SK-N-SH (cell line): ENCODE measurements around the gene RPS6KA2.

Source experiments
- CTCF ChIP-seq: fragments of 200-600 bp; sonication (generic); IDR thresholded peaks from 2 replicates; pipeline ENCODE4 v1.6.1; 2017; ENCODE audit warnings: antibody characterized with exemption, mild to moderate bottlenecking, moderate library complexity
- EP300 ChIP-seq, 2 experiments: IDR thresholded peaks; 2 replicates each; pipeline versions ENCODE4 v1.4.0 to v1.6.1; 2012; ENCODE audit warnings: borderline replicate concordance in 1 of 2, low read depth in 1 of 2, low read length in 1 of 2
- EZH2phosphoT487 ChIP-seq: fragments of 200-600 bp; sonication (generic); IDR thresholded peaks from 2 replicates; pipeline ENCODE4 v1.6.1; 2017; ENCODE audit warnings: low read depth, mixed run types, mild to moderate bottlenecking, antibody characterized with exemption, moderate library complexity, borderline replicate concordance
- GABPA ChIP-seq: IDR thresholded peaks from 2 replicates; pipeline ENCODE4 v1.4.0; 2012; ENCODE audit warnings: low read depth, mild to moderate bottlenecking
- MAX ChIP-seq: IDR thresholded peaks from 2 replicates; pipeline ENCODE4 v1.4.0; 2012; ENCODE audit warnings: low read depth
- MXI1 ChIP-seq: IDR thresholded peaks from 2 replicates; pipeline ENCODE4 v1.6.1; 2012; ENCODE audit warnings: mild to moderate bottlenecking, low read depth, low read length, improper control_type of control experiment
- POLR2AphosphoS5 ChIP-seq: IDR thresholded peaks from 2 replicates; pipeline ENCODE4 v1.6.1; 2012; ENCODE audit warnings: low read depth, low read length
- REST ChIP-seq: IDR thresholded peaks from 2 replicates; pipeline ENCODE4 v1.6.1; 2012; ENCODE audit warnings: mild to moderate bottlenecking, low read depth, low read length, moderate library complexity
- RFX5 ChIP-seq: IDR thresholded peaks from 2 replicates; pipeline ENCODE4 v1.6.1; 2012; ENCODE audit warnings: mild to moderate bottlenecking, improper control_type of control experiment, low read length
- RXRA ChIP-seq: IDR thresholded peaks from 2 replicates; pipeline ENCODE4 v1.4.0; 2012; ENCODE audit warnings: low read depth, mild to moderate bottlenecking, borderline replicate concordance
- SMC3 ChIP-seq: IDR thresholded peaks from 2 replicates; pipeline ENCODE4 v1.6.1; 2012; ENCODE audit warnings: low read depth, low read length, improper control_type of control experiment
- TCF12 ChIP-seq: IDR thresholded peaks from 2 replicates; pipeline ENCODE4 v1.4.0; 2012
- TEAD4 ChIP-seq: IDR thresholded peaks from 2 replicates; pipeline ENCODE4 v1.4.0; 2012; ENCODE audit warnings: mild to moderate bottlenecking, borderline replicate concordance; ENCODE audit not compliant: insufficient read depth
- USF2 ChIP-seq: fragments of 150-350 bp; IDR thresholded peaks from 2 replicates; pipeline ENCODE4 v1.6.1; 2017; ENCODE audit warnings: antibody characterized with exemption, low read length, low read depth, borderline replicate concordance

- TF ChIP-seq POLR2AphosphoS5 (no peak), EP300 (IDR thresholded peaks at IDR 0.05; ENCODE audit: borderline replicate concordance in 1 of 2, low read depth in 1 of 2, low read length in 1 of 2) (no peak), RFX5 (no peak), CTCF (no peak), USF2 (no peak), REST (no peak), RXRA (no peak), TEAD4 (no peak), SMC3 (no peak), GABPA (no peak), MAX (no peak), TCF12 (no peak), EZH2phosphoT487 (no peak), MXI1 (no peak)
Observed at GRCh38 chr6:166650047-166650446, 23.0 kb upstream of the RPS6KA2 start.
